ENCODE data around the gene ADCYAP1R1. TPM values are rescaled to one million over a fixed set of nuclear protein-coding genes. Genes with fewer than 3 reads are reported as not detected.
A peak's percentile ranks its signal among the peaks of the same experiment; 100 is the strongest.

The ADCYAP1R1 gene
- total RNA-seq (1 to 10 TPM in 1 of 2 donors, under 1 TPM in 1; 0.92 to 1.4 TPM), polyA plus RNA-seq (ENCODE audit: insufficient read length in 6 of 6) (1 to 10 TPM in 5 of 6 donors, under 1 TPM in 1; 0.87 to 2.4 (median 1.5) TPM)
- long read RNA-seq, donor 1: 0 reads
- long read RNA-seq, donor 2: 0 reads
- long read RNA-seq, donor 3: 0 reads
- long read RNA-seq, donor 4: 0 reads
- long read RNA-seq, donor 5: 0 reads
- long read RNA-seq, donor 6: 0 reads
- long read RNA-seq, donor 7: 0 reads
- long read RNA-seq, donor 8, partial matches to known transcripts: 0 of 1 reads
- long read RNA-seq, donor 8, other reads (novel, unspliced or antisense): 0 of 1 reads
- long read RNA-seq, donor 9: 0 reads
- long read RNA-seq, donor 10: 0 reads
- long read RNA-seq, donor 11, full-length matches to known transcripts: 22 of 170 reads
- long read RNA-seq, donor 11, partial matches to known transcripts: 148 of 170 reads
- long read RNA-seq, donor 11, other reads (novel, unspliced or antisense): 0 of 170 reads
- long read RNA-seq, donor 12: 0 reads

GRCh38 chr7:31051598-31052486 lies at the start of gene ADCYAP1R1:
Gene ADCYAP1R1, plus strand, starts transcription at chr7:31052308. Its CDS starts 10,957 bp downstream, at chr7:31063265.
- Histone ChIP-seq H3K9me3 (no peaks in the 10 kb centered on the region), H3K27me3 (peaks cover 27 to 77% of the 10 kb centered on the region in 2 donors), H3K27ac (no peak within 1 kb of the TSS), H3K4me1 (no peaks in the 10 kb centered on the region), H3K4me3 (peak within 1 kb of the TSS in 1 of 2 donors; percentile 7), H3K36me3 (no peaks in the 10 kb centered on the region)
- ATAC-seq: peak; percentile 30
- TF ChIP-seq, protein P1, sequence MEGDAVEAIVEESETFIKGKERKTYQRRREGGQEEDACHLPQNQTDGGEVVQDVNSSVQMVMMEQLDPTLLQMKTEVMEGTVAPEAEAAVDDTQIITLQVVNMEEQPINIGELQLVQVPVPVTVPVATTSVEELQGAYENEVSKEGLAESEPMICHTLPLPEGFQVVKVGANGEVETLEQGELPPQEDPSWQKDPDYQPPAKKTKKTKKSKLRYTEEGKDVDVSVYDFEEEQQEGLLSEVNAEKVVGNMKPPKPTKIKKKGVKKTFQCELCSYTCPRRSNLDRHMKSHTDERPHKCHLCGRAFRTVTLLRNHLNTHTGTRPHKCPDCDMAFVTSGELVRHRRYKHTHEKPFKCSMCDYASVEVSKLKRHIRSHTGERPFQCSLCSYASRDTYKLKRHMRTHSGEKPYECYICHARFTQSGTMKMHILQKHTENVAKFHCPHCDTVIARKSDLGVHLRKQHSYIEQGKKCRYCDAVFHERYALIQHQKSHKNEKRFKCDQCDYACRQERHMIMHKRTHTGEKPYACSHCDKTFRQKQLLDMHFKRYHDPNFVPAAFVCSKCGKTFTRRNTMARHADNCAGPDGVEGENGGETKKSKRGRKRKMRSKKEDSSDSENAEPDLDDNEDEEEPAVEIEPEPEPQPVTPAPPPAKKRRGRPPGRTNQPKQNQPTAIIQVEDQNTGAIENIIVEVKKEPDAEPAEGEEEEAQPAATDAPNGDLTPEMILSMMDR (IDR thresholded peaks at IDR 0.05): no peak
- DNase-seq: peak in 2 of 4 donors; percentile 20 to 53
- intact Hi-C loops (cut with DNase I): no loop called here

GRCh38 chr7:31003097-31003496 lies 49.0 kb upstream of the ADCYAP1R1 start:
- intact Hi-C loops (cut with DNase I): no loop called here
- no peaks in the 10 kb centered on the region for H3K9me3 ChIP-seq
- no peaks in the 10 kb centered on the region for H3K4me1 ChIP-seq
- H3K27me3 ChIP-seq: no peaks in the 10 kb centered on the region
- no peak for DNase-seq
- H3K27ac ChIP-seq: no peak overlapping the region
- ATAC-seq: no peak
- TF ChIP-seq, protein P1 (IDR thresholded peaks at IDR 0.05): no peak
- H3K4me3 ChIP-seq: no peak overlapping the region
- H3K36me3 ChIP-seq: no peaks in the 10 kb centered on the region

DNA sequence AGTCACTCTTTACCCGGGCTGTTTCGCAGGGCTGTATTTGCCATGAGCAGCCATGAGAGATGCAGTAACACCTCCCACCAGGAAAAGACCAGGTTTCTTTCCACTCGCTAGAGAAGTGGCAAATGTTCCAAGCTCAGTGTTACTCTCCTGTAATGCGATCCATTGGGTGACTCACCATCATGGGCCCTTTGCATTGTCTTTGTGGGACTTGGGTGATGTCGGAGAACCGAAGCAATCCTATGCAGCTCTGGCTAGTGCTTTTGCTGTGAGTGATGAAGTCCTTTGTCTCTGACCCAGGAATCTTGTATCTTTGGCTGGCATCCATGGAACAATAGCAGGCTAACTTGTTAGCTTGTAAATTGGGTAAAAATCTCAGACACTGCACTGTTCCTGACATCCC lies 48.4 kb upstream of the ADCYAP1R1 start:
- intact Hi-C loops (cut with DNase I): no loop called here
- no peaks in the 10 kb centered on the region for H3K9me3 ChIP-seq
- H3K4me1 ChIP-seq: no peaks in the 10 kb centered on the region
- DNase-seq: no peak
- H3K4me3 ChIP-seq: no peak overlapping the region
- TF ChIP-seq, protein P1 (IDR thresholded peaks at IDR 0.05): no peak
- H3K27me3 ChIP-seq: no peaks in the 10 kb centered on the region
- H3K36me3 ChIP-seq: no peaks in the 10 kb centered on the region
- no peak overlapping the region for H3K27ac ChIP-seq
- ATAC-seq: no peak

- TF ChIP-seq, protein P1 (IDR thresholded peaks at IDR 0.05): no peak
- no peaks in the 10 kb centered on the region for H3K27me3 ChIP-seq
- intact Hi-C loops (cut with DNase I): no loop called here
- no peak overlapping the region for H3K27ac ChIP-seq
- no peaks in the 10 kb centered on the region for H3K4me1 ChIP-seq
- ATAC-seq: no peak
- H3K9me3 ChIP-seq: no peaks in the 10 kb centered on the region
- no peaks in the 10 kb centered on the region for H3K36me3 ChIP-seq
- no peak overlapping the region for H3K4me3 ChIP-seq
- DNase-seq: no peak
These were observed 47.7 kb upstream of the ADCYAP1R1 start for GRCh38 chr7:31004393-31004792.

DNA sequence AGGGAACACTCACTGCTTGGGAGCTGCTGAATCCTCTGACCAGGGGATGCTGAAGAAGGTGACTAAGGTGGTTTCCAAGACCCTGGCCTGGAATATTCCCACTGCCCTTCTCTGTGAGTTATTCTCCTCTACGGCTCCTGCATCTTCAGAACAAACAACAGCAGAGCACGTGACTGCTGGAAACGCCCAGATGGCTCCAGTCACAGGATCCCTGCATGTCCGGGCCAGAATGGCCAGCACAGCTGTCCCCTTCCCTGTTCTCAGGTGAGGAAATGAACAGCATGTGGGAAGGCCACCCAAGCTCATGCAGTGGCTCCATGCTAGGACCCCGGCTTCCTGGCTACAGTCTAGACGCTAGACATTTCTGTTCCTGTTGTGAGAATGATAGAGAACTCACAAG lies 45.3 kb upstream of the ADCYAP1R1 start:
- TF ChIP-seq, protein P1 (IDR thresholded peaks at IDR 0.05): no peak
- peaks cover 0 to 3% of the 10 kb centered on the region in 2 donors for H3K9me3 ChIP-seq
- no peaks in the 10 kb centered on the region for H3K4me1 ChIP-seq
- H3K27me3 ChIP-seq: no peaks in the 10 kb centered on the region
- no peak for DNase-seq
- intact Hi-C loops (cut with DNase I): no loop called here
- H3K4me3 ChIP-seq: no peak overlapping the region
- no peak for ATAC-seq
- no peaks in the 10 kb centered on the region for H3K36me3 ChIP-seq
- H3K27ac ChIP-seq: no peak overlapping the region
